Upper lobe of left lung (tissue), 4 donors: ENCODE data around the gene RIOX2.

Experiments used
- POLR2AphosphoS5 ChIP-seq, 2 donors: sonication (generic); formaldehyde crosslinking; IDR thresholded peaks; one replicate each; pipeline ENCODE4 v1.5.1; 2017; ENCODE audit warnings: antibody characterized with exemption in 2 of 2
- TF ChIP-seq, protein P1 (sequence below), 6 experiments: fragments of 450-650 bp in 4 of 6; fragments of 200-600 bp in 2 of 6; sonication (generic) in 2 of 6; IDR thresholded peaks; one replicate each; pipeline ENCODE4 v1.5.1; 2016 to 2019; ENCODE audit warnings: antibody characterized with exemption in 6 of 6

DNA sequence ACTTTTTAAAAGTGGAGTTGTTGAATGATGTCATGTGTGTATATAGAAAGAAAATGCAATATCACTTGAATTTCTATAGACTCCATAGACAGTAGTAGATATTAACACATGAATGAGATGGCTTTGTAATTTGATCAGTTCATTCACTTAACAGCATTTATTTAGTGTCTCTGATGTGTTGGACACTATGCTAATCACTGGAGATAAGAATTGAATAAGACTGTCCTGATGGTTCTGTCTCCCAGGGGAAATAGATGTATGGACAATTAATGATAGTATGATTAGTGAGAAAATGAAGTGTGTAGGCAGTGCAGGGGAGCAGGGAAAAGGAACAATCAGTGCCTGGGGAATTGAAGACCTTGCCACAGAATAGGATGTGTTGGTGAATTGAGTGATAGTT is 72.9 kb downstream of the RIOX2 start:
- no peak for TF ChIP-seq POLR2AphosphoS5 (IDR thresholded peaks at IDR 0.05)
- TF ChIP-seq, protein P1, sequence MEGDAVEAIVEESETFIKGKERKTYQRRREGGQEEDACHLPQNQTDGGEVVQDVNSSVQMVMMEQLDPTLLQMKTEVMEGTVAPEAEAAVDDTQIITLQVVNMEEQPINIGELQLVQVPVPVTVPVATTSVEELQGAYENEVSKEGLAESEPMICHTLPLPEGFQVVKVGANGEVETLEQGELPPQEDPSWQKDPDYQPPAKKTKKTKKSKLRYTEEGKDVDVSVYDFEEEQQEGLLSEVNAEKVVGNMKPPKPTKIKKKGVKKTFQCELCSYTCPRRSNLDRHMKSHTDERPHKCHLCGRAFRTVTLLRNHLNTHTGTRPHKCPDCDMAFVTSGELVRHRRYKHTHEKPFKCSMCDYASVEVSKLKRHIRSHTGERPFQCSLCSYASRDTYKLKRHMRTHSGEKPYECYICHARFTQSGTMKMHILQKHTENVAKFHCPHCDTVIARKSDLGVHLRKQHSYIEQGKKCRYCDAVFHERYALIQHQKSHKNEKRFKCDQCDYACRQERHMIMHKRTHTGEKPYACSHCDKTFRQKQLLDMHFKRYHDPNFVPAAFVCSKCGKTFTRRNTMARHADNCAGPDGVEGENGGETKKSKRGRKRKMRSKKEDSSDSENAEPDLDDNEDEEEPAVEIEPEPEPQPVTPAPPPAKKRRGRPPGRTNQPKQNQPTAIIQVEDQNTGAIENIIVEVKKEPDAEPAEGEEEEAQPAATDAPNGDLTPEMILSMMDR (IDR thresholded peaks at IDR 0.05), result no peak
